ENCODE measurements around the gene TIGD6.

GRCh38 chr5:150013931-150014330 lies 13.5 kb upstream of the TIGD6 start:
- TF ChIP-seq CTCF (IDR thresholded peaks at IDR 0.05) (no peak), POLR2AphosphoS5 (IDR thresholded peaks at IDR 0.05) (no peak), POLR2A (IDR thresholded peaks at IDR 0.05; ENCODE audit: low read depth) (no peak)

All from esophagus muscularis mucosa (tissue), 3 donors.